Testis (tissue), 3 donors: ENCODE results near the gene SLC45A1. TPM values are rescaled to one million over a fixed set of nuclear protein-coding genes. Genes with fewer than 3 reads are reported as not detected.

Experiments
- DNase-seq: peaks from one replicate; pipeline ENCODE4 v3.0.0-alpha.2; 2019
- H3K27ac ChIP-seq, 2 donors: fragments of 200-600 bp; sonication (generic); one replicate each; pipeline ENCODE4 v1.5.1; 2019
- H3K27me3 ChIP-seq: fragments of 200-600 bp; sonication (generic); one replicate; pipeline ENCODE4 v1.5.1; 2019
- H3K36me3 ChIP-seq: fragments of 200-600 bp; sonication (generic); one replicate; pipeline ENCODE4 v1.5.1; 2017; ENCODE audit warnings: low read depth; ENCODE audit errors: missing control alignments
- H3K4me1 ChIP-seq: fragments of 200-600 bp; sonication (generic); one replicate; pipeline ENCODE4 v1.5.1; 2019
- H3K4me3 ChIP-seq, 2 donors: fragments of 200-600 bp; sonication (generic); one replicate each; pipeline ENCODE4 v1.5.1; 2017 to 2019
- H3K9me3 ChIP-seq: fragments of 200-600 bp; sonication (generic); one replicate; pipeline ENCODE4 v1.5.1; 2017
- POLR2A ChIP-seq: fragments of 450-650 bp; IDR thresholded peaks from one replicate; pipeline ENCODE4 v1.6.1; 2017; ENCODE audit warnings: antibody characterized with exemption, mild to moderate bottlenecking, moderate library complexity
- WGBS, 2 donors: methylation state at CpG; one replicate each; pipeline ENCODE4 v1.1.5; 2018; 5-methylcytosine and 5-hydroxymethylcytosine counted together
- intact Hi-C: fragments of 100-400 bp; cut with DNase I; formaldehyde crosslinking; loops from one replicate; pipeline ENCODE4 v1.15.1; 2023; ENCODE audit warnings: low total_unique reads
- polyA plus RNA-seq: library from polyadenylated mRNA; stranded (reverse); fragments of 350-450 nt; fragmentation: Illumina TruSeq; extraction: RNeasy Lipid Tissue Mini Kit (QIAGEN cat#74804); gene quantifications from one replicate; pipeline ENCODE4 v1.2.3, GENCODE V29; 2014; ENCODE audit warnings: low read depth, low replicate concordance; ENCODE audit not compliant: insufficient read depth
- total RNA-seq, 2 donors: library from RNA; depleted of rRNA; stranded (reverse); fragments of >200 nt; gene quantifications; one replicate each; pipeline ENCODE4 v1.2.3, GENCODE V29; 2016
- TF ChIP-seq, protein P1 (sequence below), 3 experiments: fragments of 450-650 bp in 2 of 3; fragments of 200-600 bp in 1 of 3; sonication (generic) in 1 of 3; IDR thresholded peaks; one replicate each; pipeline ENCODE4 v1.5.1; 2016 to 2019; ENCODE audit warnings: antibody characterized with exemption in 3 of 3, mild to moderate bottlenecking in 2 of 3, moderate library complexity in 1 of 3

The SLC45A1 gene
- total and polyA plus RNA-seq, 3 donors from 2014 or later, result 5.6 to 9.0 (median 8.5) TPM

GRCh38 chr1:8314346-8315280 is 3.3 kb upstream of the SLC45A1 start:
- H3K27ac ChIP-seq, result no peak overlapping the region
- TF ChIP-seq, protein P1, sequence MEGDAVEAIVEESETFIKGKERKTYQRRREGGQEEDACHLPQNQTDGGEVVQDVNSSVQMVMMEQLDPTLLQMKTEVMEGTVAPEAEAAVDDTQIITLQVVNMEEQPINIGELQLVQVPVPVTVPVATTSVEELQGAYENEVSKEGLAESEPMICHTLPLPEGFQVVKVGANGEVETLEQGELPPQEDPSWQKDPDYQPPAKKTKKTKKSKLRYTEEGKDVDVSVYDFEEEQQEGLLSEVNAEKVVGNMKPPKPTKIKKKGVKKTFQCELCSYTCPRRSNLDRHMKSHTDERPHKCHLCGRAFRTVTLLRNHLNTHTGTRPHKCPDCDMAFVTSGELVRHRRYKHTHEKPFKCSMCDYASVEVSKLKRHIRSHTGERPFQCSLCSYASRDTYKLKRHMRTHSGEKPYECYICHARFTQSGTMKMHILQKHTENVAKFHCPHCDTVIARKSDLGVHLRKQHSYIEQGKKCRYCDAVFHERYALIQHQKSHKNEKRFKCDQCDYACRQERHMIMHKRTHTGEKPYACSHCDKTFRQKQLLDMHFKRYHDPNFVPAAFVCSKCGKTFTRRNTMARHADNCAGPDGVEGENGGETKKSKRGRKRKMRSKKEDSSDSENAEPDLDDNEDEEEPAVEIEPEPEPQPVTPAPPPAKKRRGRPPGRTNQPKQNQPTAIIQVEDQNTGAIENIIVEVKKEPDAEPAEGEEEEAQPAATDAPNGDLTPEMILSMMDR (IDR thresholded peaks at IDR 0.05), result peak; percentile 76 to 91 (median 87)
- no peak for TF ChIP-seq POLR2A
- peaks cover 19% of the 10 kb centered on the region for H3K4me1 ChIP-seq

GRCh38 chr1:8315573-8316475 is 2.1 kb upstream of the SLC45A1 start:
- no peaks in the 10 kb centered on the region for H3K27me3 ChIP-seq
- intact Hi-C loops, result loop anchor here (10.0 kb wide), 2 partner anchors 291 to 331 kb away; partner anchors contain the start of gene ERRFI1
- H3K4me1 ChIP-seq, result peaks cover 19% of the 10 kb centered on the region
- no peaks in the 10 kb centered on the region for H3K9me3 ChIP-seq
- H3K27ac ChIP-seq, result no peak overlapping the region
- 85 to 94% methylated on average over 13 to 14 of the region's 14 CpGs for WGBS, 2 donors
- H3K4me3 ChIP-seq, result no peak overlapping the region
- DNase-seq, result no peak
- TF ChIP-seq, protein P1 (IDR thresholded peaks at IDR 0.05), result no peak
- no peaks in the 10 kb centered on the region for H3K36me3 ChIP-seq

More at GRCh38 chr1:8314346-8315280, 3.3 kb upstream of the SLC45A1 start:
- H3K36me3 ChIP-seq, result no peaks in the 10 kb centered on the region
- H3K4me3 ChIP-seq, result no peak overlapping the region
- intact Hi-C loops, result loop anchor here (10.0 kb wide), 2 partner anchors 290 to 330 kb away; partner anchors contain the start of gene ERRFI1
- 51 to 63% methylated on average over 15 to 21 of the region's 21 CpGs for WGBS, 2 donors
- peak; percentile 81 for DNase-seq
- H3K27me3 ChIP-seq, result no peaks in the 10 kb centered on the region
- H3K9me3 ChIP-seq, result no peaks in the 10 kb centered on the region

DNA sequence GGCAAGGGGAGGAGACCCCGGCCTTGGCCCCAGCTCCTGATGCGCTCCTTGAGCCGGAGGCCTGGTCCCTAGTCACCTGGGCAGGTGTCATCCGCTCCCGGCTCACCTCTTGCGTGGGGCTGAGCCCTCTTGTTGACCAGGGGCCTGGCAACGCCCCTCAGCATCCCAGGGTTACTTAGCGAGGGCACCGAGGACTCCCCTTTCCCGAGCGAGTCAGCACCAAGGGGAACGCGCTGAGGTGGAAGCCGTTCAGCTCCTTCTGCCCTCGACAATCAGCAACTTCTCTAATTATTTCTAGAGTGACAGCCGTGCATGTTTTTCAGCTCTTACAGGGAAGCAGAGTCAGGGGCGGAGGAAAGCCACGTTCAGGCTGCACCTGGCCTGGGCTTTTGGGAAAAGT is 522 bp downstream of the SLC45A1 start:
- 11 to 14% methylated on average over 7 to 17 of the region's 18 CpGs for WGBS, 2 donors
- DNase-seq, result no peak

GRCh38 chr1:8321612-8322011 is 3.7 kb downstream of the SLC45A1 start:
- H3K4me1 ChIP-seq, result peaks cover 14% of the 10 kb centered on the region
- TF ChIP-seq POLR2A, result no peak
- TF ChIP-seq, protein P1 (IDR thresholded peaks at IDR 0.05), result no peak
- H3K9me3 ChIP-seq, result no peaks in the 10 kb centered on the region
- H3K27me3 ChIP-seq, result no peaks in the 10 kb centered on the region
- intact Hi-C loops, result no loop called here
- H3K4me3 ChIP-seq, result no peak overlapping the region
- no peaks in the 10 kb centered on the region for H3K36me3 ChIP-seq
- H3K27ac ChIP-seq, result no peak overlapping the region
- DNase-seq, result no peak
- 86 to 97% methylated on average over 3 of the region's 3 CpGs for WGBS, 2 donors

More for the DNA sequence above, 522 bp downstream of the SLC45A1 start:
- intact Hi-C loops, result loop anchor here (10.0 kb wide), 2 partner anchors 294 to 334 kb away; partner anchors contain the start of gene ERRFI1
- peak overlapping the region; percentile 58 to 76 for H3K4me3 ChIP-seq
- peaks cover 15% of the 10 kb centered on the region for H3K4me1 ChIP-seq
- no peak overlapping the region for H3K27ac ChIP-seq
- TF ChIP-seq, protein P1 (IDR thresholded peaks at IDR 0.05), result no peak
- no peak for TF ChIP-seq POLR2A
- no peaks in the 10 kb centered on the region for H3K27me3 ChIP-seq
- no peaks in the 10 kb centered on the region for H3K9me3 ChIP-seq
- no peaks in the 10 kb centered on the region for H3K36me3 ChIP-seq
